ENCODE measurements around the gene SCGB1C1. TPM values are rescaled to one million over a fixed set of nuclear protein-coding genes. Genes with fewer than 3 reads are reported as not detected.

The SCGB1C1 gene
- total and polyA plus RNA-seq, 9 of the 15 experiments (the other 6 are each of a cell fraction or from before 2014, with no cell fraction given): not detected

GRCh38 chr11:203945-204586 lies 11.2 kb downstream of the SCGB1C1 start:
- FAIRE-seq: no peak
- ChIA-PET POLR2A (interaction anchor here (0.7 to 2.1 kb wide), 2 partner anchors 13 to 372 kb away, joined by 3 to 4 read pairs; partner anchors contain the start of gene PHRF1), CTCF (ENCODE audit: low intra/inter-chr PET ratio) (no interaction called here)
- Histone ChIP-seq H3K27ac (ENCODE audit: extremely low read depth, low read depth, low read length) (no peak overlapping the region), H3K9me1 (ENCODE audit: control insufficient read depth, insufficient read depth, low read length) (no peaks in the 10 kb centered on the region), H3K4me3 (no peak overlapping the region), H3K79me2 (ENCODE audit: control insufficient read depth, insufficient read depth, low read length) (peaks cover 49% of the 10 kb centered on the region), H3K27me3 (ENCODE audit: control insufficient read depth in 2 of 2, insufficient read depth in 2 of 2, low read length in 2 of 2) (no peaks in the 10 kb centered on the region; a peak in 1 of 5 replicates), H3K4me2 (ENCODE audit: insufficient read depth, low read length) (no peak overlapping the region), H3K4me1 (replicated peaks in 1 of 2; ENCODE audit: control insufficient read depth in 2 of 2, insufficient read depth in 2 of 2, low read length in 2 of 2) (peaks cover 24 to 51% of the 10 kb centered on the region in 2 experiments; a peak in 4 of 5 replicates), H3K36me3 (ENCODE audit: control insufficient read depth, insufficient read depth, low read length) (peaks cover 52% of the 10 kb centered on the region), H3K9me3 (replicated peaks; ENCODE audit: control insufficient read depth, insufficient read depth, low read depth, low read length) (no peaks in the 10 kb centered on the region), H2AFZ (ENCODE audit: low read depth, low read length) (no peak overlapping the region), H4K20me1 (replicated peaks; ENCODE audit: control insufficient read depth, insufficient read depth, low read length) (peaks cover 25% of the 10 kb centered on the region), H3K9ac (ENCODE audit: insufficient read depth in 1 of 2, low read depth in 2 of 2, low read length in 2 of 2) (peak overlapping the region in 1 of 2 experiments; percentile 70; a peak in 2 of 4 replicates)
- no peak for ATAC-seq
- intact Hi-C loops (cut with micrococcal nuclease): no loop called here
- TF ChIP-seq POLR2B (IDR thresholded peaks at IDR 0.05; ENCODE audit: low read depth, partially characterized antibody) (peak; percentile 56), POLR2A (conservative IDR thresholded peaks at IDR 0.05) (0 out of 2 replicates have a peak, but pooled peaks have one; percentile 12), NFYB (IDR thresholded peaks at IDR 0.05; ENCODE audit: extremely low read depth, insufficient read length) (no peak)
- BruUV-seq (replicated peaks): no TSS peak
- in situ Hi-C loops (cut with MboI): no loop called here
- 93% methylated on average over 4 of the region's 4 CpGs for WGBS (ENCODE audit: insufficient coverage, low coverage, missing lambda C conversion rate)
- DNase-seq (ENCODE audit: extremely low read depth in 1 of 4, low spot score in 3 of 4): no peak

- no TSS peak for BruUV-seq (replicated peaks)
- FAIRE-seq: no peak
- H2AFZ ChIP-seq (ENCODE audit: low read depth, low read length): no peak overlapping the region
- no peaks in the 10 kb centered on the region for H3K9me3 ChIP-seq (replicated peaks; ENCODE audit: control insufficient read depth, insufficient read depth, low read depth, low read length)
- peaks cover 57% of the 10 kb centered on the region for H3K36me3 ChIP-seq (ENCODE audit: control insufficient read depth, insufficient read depth, low read length)
- ChIA-PET POLR2A (interaction anchor here (1.0 to 2.1 kb wide), 2 partner anchors 8 to 12 kb away, joined by 3 to 4 read pairs; a partner anchor contains a TSS), CTCF (ENCODE audit: low intra/inter-chr PET ratio) (no interaction called here)
- H3K27ac ChIP-seq (ENCODE audit: extremely low read depth, low read depth, low read length): no peak overlapping the region
- H4K20me1 ChIP-seq (replicated peaks; ENCODE audit: control insufficient read depth, insufficient read depth, low read length): peaks cover 31% of the 10 kb centered on the region
- H3K9ac ChIP-seq (ENCODE audit: insufficient read depth in 1 of 2, low read depth in 2 of 2, low read length in 2 of 2): peak overlapping the region in 1 of 2 experiments; percentile 56; a peak in 2 of 4 replicates
- ATAC-seq: no peak
- H3K79me2 ChIP-seq (ENCODE audit: control insufficient read depth, insufficient read depth, low read length): peaks cover 55% of the 10 kb centered on the region
- WGBS (ENCODE audit: insufficient coverage, low coverage, missing lambda C conversion rate): 90% methylated on average over 11 of the region's 12 CpGs
- no peaks in the 10 kb centered on the region; a peak in 1 of 5 replicates for H3K27me3 ChIP-seq (ENCODE audit: control insufficient read depth in 2 of 2, insufficient read depth in 2 of 2, low read length in 2 of 2)
- no peak overlapping the region for H3K4me2 ChIP-seq (ENCODE audit: insufficient read depth, low read length)
- in situ Hi-C loops (cut with MboI): no loop called here
- H3K4me1 ChIP-seq (replicated peaks in 1 of 2; ENCODE audit: control insufficient read depth in 2 of 2, insufficient read depth in 2 of 2, low read length in 2 of 2): peaks cover 30 to 52% of the 10 kb centered on the region in 2 experiments; a peak in 4 of 5 replicates
- TF ChIP-seq PREB (CRISPR knock-in tag; IDR thresholded peaks at IDR 0.05) (0 out of 2 replicates have a peak, but pooled peaks have one; percentile 25), TFE3 (CRISPR knock-in tag; IDR thresholded peaks at IDR 0.05) (peak; percentile 73), USF1 (CRISPR knock-in tag; IDR thresholded peaks at IDR 0.05) (0 out of 2 replicates have a peak, but pooled peaks have one; percentile 18), RBM17 (IDR thresholded peaks at IDR 0.05; ENCODE audit: borderline replicate concordance, low read depth, low read length) (no peak)
- no peak overlapping the region for H3K4me3 ChIP-seq
- intact Hi-C loops (cut with micrococcal nuclease): no loop called here
- H3K9me1 ChIP-seq (ENCODE audit: control insufficient read depth, insufficient read depth, low read length): peaks cover 1% of the 10 kb centered on the region
- no peak for DNase-seq (ENCODE audit: extremely low read depth in 1 of 4, low spot score in 3 of 4)
Measured at GRCh38 chr11:204587-205109, 11.8 kb downstream of the SCGB1C1 start.

All from K562 (cell line).